DMS79 treated with DMSO at 0.1 percent for 48 hours (cell line): Measurements from ENCODE around the gene TNC.

Experiments used
- DNase-seq: peaks from one replicate; lab custom pipeline; 2025; lab: John Stamatoyannopoulos, UW

Gene TNC

DNA sequence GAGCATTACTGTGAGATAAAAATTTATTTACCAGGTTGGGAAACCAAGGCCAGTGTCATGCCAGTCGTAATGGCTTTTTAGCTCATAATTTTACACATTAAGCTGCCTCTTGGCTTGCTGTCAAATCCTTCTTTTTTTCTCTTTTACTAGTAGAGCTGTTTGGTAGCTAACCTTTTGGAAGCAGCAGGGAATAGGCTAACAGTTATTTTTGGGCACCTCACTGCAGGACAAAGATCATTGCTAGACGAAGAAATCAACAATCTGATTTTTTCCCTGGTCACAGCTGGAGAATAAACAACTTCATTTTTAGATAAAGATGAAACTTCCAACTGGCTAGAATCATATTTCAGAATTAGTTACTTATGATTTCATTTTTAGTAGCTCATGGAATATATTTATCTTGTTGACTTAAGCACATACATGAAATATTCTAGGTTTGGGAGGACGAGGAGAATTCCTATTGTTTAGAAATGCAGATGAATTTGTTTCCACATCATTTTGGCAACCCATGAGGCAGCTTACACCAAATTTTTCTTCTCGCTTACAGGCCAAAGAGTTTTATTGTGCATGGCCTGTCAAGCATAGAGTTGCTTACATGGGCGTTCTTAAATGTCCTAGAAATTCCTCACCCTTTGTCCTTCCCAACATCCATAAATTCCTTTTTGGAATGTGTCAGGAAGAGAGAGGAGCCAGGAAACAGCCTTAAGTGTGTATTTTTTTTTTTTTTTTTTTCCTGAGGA is 19.6 kb downstream of the TNC start:
- DNase-seq, result no peak

DNA sequence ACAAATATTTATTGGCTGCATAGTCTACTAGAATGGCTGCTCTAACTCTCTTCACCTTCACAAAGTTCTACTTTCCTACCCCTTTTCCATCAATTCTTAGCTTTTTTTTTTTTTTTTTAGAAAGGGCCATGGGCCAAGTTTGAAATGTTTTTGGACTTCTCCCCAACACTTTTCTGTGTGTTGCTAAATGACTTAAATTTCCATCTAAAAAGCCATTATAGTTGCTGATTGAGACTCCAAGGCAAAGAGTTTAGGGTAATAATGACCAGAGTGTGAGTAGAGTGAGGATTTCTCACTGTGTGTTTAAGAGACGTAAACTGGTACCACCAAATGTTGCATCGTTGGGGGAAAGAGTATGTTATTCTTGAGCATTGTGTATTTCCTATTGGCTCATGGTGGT is 24.4 kb downstream of the TNC start:
- no peak for DNase-seq

DNA sequence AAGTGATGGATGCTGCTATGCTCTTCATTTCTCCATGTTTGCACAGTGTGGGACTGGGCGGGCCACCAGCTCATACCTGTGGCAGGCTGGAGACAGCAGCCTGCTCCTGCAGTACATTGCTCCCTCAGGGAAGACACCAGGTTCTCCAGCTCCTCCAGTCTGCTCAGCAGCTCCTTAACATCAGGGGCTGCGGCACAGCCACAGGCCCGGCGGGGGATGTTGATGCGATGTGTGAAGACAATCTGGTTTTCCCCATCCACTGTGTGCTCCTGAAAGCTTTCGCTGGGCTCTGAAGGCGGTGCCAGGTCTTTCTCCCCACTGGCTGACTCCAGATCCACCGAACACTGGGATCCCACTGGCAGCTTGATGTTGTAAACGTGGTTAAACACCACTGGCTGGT is 27.5 kb downstream of the TNC start:
- no peak for DNase-seq

DNA sequence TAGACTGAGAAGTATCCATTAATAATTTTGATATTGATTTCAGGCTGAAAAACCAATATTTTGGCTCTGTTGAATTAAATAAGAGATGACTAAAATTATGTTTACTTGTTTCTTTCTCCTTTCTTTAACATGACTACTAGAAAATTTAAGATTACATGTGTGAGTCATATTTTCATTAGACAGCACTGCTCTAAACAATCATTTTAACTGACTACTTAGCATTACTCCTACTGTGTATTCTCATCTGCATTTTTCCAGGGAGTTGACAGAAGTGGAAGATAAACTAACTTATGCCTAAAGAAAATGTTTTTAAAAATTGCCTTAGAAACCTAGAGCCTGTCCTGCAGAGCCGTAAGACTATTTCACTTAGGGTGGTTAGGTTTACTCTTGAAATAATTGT is 29.1 kb downstream of the TNC start:
- no peak for DNase-seq

DNA sequence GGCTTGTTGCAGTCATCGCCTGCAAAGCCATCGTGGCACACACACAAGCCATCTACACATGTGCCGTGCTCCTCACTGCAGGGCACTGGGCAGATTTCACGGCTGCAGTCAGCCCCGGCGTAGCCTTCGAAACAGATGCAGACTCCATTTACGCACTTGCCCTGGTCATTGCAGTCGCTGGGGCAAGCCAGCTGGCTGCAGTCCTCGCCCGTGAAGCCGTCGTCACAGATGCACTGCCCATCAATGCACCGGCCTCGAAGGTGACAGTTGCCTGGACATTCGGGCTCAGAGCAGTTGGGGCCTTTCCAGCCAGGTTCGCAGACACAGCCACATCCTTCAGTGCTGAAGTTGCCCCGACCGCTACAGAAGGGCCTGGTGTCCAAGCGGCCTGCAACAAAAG is 31.1 kb downstream of the TNC start:
- no peak for DNase-seq

DNA sequence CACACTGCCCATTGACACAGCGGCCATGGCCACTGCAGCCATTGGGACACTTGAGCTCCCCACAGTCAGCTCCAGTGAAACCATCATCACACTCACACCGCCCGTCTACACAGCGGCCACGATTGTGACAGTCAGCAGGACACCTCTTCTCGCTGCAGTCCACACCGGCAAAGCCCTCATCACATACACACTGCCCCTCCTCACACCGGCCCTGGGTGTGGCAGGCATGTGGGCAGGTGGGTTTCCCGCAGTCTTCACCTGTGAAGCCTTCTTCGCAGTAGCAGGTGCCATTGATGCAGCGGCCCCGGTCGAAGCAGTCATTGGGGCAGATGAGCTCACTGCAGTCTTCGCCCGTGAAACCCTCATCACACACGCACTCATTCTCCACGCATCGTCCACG is 31.5 kb downstream of the TNC start:
- no peak for DNase-seq

DNA sequence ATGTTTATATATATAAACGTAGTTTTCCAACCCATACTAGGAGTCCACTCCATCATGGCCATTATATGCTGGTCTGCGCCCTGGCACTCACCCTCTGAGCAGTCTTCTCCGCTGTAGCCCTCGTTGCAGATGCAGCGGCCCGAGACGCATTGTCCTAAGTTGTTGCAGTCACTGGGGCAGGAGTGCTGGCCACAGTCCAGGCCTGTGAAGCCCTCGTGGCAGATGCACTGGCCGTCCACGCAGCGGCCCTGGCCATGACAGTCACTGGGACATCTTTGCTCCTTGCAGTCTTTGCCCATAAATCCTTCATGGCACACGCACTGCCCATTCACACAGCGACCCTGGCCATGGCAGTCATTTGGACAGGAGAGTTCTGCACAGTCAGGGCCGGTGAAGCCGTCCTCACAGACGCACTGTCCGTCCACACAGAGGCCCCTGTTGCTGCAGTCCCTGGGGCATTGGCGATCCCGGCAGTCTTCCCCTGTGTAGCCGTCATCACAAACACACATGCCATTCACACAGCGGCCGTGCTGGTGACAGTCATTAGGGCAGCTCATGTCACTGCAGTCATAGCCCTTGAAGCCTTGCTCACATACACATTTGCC is 32.1 kb downstream of the TNC start:
- no peak for DNase-seq

DNA sequence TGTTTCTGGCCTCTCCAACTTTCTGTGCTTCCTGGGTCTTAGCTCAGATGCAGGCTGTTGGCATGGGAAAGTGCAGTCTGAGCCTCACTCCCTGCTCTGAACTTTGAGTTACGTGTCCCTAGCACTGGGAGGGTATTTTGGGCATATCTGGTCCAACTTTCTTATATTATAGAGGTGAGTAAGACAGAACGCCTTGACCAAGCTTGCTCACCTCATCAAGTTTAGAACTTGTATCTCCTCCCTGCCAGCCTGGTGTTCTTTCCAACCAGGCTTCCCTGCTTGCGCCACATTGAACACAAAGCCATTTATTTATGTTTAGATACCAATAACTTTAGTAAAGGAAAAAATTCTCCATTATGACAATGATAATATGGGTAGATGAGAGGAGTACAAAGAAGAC is 33.2 kb downstream of the TNC start:
- no peak for DNase-seq

DNA sequence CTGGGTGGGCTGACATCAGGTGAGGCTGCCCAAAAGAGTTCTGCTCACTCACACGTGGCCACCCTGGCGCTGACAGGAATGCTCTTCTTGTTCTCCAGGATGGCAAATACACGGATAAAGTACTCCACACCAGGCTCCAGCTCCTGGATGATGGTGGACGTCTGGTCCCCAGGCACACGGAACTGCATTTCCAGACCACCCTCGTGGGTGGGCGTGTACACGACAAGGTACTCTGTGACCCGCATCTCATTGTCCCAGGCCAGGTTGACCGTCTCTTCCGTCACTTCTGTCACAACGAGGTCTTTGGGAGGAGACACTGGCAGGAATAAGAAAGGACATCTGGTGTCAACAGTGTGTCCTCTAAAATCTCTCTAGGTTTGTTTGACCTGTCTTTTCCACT is 33.8 kb downstream of the TNC start:
- no peak for DNase-seq

DNA sequence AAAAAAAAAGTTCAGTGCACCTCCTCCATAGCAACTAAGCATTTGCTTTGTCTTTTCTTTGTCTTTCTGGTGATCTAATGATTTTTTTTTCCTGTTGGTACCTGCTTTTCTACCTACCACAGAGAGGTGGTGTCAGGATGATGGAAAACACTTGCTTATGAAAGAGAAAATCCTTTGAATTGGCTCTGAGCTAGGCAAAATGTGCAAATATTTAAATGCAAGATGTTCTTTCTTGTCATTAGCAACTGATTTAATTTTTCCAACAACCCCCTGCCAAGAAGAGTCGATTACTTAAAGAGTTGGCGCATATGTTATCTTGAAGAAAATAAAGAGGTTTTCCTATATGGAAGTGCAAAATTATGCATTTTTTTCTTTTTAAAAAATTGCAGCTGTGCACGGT is 37.7 kb downstream of the TNC start:
- DNase-seq, result no peak

DNA sequence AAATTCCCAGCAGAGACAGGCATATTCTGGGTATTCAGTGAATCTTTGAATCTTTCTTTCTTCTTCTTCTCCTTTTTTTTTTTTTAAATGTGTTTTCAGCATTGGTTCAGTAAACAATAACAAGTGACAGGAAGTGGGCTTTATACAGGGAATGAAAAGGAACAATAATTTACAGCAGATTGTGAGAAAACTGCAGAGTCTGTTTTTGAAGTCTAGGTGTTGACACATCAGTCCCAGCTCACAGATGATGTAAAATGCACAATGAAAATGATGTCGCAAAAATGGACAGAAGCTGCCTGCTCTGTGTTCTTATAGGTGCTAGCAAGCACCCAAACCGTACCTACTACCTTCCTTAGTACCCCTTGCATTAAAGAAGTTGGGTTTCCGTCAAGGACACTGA is 38.8 kb downstream of the TNC start:
- no peak for DNase-seq

DNA sequence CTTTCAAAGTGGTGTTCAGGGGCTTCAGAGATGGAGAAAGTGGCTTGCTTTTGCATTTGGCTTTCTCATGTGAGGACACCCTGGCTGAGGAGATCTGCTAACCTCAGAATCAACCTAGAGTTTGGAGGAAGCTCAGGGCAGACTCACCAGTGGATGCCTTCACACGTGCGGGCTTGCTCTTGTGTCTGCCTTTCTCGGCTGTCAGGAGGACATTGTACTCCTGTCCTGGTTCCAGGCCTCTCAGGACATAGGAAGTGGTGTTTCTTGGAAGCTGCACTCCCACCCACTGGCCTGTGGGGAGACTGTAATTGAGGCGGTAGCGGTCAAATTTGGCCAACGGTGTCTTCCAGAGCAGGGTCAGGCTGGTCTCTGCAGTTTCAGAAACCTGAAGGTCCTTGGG is 44.5 kb downstream of the TNC start:
- DNase-seq, result no peak

DNA sequence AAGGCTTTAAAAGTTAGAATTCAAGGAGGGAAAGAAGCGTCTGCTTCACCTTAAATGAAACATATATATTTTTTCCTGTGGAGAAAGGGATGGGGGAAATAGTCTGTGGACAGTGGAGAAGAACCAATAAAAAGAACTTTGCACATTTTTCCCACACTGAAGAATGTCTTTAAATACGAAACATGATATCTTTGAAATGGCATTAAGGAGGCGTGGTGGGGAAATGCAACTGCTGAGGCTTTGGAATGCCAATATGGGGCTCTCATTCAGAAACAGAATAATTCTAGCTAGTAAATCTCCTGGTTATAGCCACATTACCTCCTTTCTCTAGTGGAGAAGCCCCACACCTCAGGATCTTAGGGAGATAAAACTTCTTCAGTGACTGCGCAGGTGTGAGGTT is 46.8 kb downstream of the TNC start:
- no peak for DNase-seq

DNA sequence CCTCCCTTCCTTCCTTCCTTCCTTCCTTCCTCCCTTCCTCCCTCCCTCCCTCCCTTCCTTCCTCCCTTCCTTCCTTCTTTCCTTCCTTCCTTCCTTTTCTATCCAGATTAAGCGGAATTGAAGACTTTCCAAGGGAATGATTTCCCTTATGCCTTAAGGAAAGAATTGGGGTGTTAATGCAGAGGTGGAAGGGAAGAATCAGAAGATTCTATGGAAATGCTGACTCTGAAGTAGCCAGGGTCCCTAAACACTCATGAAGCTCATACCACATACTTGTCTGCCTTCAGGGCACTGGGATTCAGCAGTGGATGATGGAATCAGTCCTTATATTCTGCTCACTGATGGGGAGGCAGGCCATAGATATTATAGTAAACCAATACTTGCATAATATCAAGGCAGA is 48.2 kb downstream of the TNC start:
- no peak for DNase-seq

DNA sequence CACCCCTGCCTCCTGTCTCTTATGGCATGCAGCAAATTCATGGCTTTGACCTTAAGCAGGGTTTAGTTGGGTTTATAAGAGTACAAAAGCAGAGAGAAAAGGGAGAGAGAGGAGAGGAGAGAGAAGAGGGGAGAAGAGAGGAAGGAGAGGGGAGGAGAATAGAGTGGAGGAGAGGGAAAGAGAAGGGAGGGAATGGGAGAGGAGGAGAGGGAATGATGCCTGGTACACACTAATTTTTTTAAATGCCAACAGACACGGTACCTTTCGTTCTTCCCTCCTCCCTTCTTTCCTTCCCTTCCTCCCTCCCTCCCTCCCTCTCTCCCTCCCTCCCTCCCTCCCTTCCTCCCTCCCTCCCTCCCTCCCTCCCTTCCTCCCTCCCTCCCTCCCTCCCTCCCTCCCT is 48.7 kb downstream of the TNC start:
- DNase-seq, result no peak

DNA sequence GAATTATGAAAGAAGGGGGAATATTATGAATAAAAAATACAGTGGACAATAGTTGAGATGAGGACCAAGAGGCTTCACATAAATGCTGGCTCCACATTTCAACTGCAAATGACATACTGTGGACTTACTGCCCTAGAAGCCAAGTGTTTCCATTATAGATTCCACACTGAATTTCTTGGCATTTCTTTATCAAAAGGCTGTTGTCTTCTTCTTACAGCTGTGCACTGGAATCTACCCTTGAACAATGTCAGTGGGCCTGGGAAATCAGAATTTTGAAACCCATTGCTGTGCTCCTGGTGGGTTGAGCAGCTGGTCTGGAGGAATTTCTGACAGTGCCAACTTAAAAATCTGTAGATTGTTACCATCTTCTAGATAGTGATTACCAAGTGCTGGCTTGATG is 49.9 kb downstream of the TNC start:
- DNase-seq, result no peak

DNA sequence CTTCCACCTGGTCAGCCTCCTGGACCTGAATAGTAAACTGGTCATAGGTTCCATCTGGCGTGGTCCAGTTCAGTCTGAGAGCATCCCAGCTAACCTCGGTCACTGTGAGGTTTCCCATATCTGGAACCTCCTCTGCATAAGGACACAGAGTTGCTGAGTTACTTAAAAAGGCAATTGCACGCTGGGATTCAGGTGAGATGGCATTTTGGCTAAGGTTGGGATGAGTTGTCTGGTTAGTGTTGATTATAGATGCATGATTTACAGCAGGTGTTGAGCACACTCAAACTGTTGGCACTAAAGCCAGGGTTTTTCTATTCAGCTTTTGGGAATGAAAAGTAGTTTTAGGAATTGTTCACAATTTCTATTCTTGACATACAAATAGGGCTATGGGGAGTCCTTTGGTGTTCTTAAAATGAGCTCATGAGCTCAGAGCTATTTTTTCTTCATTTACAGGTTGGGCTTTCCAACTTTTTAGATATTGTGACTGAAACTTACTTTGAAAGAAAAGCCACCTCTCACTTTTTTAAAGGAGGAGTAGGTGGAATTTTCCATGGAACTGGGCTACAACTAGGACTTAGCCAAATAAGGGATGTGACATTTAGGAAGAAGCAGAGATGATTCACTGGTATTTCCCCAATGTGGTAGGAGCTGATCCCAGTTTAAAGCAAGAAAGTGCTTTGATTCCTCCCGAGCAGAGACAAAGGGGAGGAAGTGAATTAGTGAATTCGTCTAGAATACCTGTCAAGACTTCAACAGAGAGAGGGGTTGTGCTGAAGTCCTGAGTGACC is 54.7 kb downstream of the TNC start:
- no peak for DNase-seq

DNA sequence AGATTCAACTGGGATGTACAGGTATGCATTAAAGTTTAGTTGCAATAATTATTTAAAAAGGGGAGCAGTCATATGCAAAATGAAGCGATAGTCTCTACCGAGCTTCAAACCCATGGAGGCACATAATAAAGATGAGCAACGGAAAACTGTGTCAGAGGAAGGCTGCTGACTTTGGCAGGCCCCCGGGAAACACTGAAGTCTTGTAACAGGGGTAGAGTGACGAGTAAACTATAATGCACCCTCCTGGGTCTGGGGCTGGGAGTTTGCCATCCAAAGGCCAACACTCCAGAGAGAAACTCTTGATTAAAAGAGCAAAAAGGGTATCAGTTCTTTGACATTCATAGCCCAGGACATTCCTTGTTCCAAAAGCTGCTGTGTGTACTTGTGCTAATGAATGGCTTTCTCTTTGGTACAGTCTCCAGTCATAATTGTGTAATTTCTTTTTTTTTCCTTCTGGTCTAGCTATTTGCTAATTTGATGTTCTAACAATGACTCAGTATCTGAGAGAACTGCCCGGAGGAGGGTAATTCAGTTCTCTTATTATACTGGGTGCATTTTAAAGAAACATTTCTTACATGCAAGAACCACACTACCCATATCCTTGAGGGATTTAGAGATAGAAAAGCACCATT is 59.2 kb downstream of the TNC start:
- no peak for DNase-seq

DNA sequence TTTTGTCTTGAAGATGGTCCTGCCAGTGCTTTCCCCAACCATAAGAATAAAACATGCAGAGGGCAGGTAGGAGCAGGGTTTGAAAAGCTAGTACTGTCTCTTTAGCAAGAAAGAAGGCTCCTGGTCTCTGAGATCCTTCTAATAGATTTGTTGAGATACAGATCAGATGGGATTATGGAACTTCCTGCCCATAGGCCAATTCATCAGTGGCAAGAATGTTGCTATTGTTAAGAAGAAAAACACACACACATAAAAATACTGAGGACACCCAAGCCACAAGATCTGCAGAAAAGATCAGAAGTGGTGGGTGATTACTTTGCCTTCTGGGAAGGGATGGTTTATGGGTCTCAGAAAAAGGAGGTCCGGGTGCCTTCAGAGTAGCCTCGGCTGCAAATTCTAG is 59.8 kb downstream of the TNC start:
- no peak for DNase-seq

DNA sequence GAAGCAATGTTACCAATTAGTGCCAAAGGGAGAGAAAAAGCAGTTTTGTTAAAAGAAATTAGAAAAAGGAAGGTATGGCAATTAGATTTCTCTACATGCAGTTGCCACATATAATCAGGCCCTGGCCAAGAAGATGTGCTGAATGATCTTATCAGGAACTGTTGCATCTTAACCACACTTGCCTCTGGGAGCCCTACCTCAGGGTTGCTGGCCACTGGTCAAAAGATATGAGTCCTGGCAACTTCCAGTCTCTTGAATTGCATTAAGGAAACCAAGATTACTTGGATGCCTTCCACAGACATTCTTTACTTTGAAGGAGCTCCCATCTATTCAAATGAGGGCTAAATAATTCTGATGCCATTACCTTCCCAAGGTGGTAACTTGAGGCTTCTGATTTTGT is 60.4 kb downstream of the TNC start:
- peak; percentile 26 for DNase-seq

DNA sequence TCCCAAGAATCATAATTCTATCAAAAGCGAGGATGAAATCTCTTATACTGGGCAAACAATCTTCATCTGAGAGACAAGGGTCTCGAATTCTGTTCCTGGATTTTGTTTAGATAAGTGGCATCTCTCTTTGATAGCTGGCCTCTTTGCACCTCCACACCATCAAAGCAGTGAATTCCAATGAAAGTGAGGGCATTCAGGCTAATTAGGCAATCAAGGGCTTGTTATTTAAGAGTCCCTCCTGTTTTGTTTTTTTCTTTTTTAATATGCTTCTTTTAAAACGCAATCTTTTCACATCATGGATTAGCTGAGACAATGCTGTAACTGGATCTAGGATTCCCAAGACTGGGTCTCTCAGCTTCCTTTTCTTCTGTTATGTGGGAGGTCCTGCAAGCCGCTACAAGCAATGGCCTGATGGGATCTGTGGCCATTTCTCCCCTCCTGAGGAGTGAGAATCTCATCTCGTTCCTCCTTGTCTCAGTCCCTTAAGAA is 67.9 kb downstream of the TNC start:
- DNase-seq, result no peak

DNA sequence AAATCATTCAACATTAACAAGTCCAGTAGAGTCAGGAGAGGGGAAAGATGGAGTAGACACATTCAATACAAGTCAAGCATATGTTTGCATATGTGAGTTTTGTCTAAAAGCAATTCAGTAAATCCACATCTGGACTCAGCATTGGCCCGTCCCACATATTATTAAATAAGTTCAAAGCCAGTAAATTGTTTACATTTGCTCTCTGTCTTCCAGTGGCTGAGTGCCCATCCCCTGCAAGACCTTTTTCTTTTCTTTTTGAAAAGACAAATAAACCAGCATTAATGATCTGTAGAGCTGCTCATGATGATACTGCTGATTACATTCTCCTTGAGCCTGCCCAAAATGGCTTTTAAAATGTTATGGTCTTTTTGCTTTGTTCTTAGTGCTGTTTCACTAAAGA is 71.1 kb downstream of the TNC start:
- peak; percentile 52 for DNase-seq

DNA sequence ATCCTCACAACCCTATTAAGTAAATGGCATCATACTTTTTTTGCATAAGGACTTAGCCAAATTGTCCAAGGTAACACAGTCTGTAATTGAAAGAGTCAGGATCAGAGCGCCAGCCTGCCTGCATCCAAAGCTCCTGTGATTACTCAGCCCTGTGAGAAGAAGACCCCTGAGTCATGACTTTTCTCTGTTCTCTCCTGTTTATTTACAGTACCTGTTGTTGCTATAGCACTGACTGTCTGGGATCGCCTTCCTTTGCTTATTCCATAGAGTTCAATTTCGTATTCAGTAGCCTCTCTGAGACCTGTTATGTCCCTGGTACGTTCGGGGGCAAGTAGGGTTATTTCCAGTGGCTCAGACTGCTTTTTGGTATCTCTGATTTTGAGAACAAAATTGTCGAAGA is 71.8 kb downstream of the TNC start:
- no peak for DNase-seq
